ENCODE measurements around the gene SLC35F6.
"Not testable (repeated sequence)": the region's sequence is repeated elsewhere in the genome, so short reads cannot be mapped to it uniquely, and the experiment has no call there.

SLC35F6 gene

DNA sequence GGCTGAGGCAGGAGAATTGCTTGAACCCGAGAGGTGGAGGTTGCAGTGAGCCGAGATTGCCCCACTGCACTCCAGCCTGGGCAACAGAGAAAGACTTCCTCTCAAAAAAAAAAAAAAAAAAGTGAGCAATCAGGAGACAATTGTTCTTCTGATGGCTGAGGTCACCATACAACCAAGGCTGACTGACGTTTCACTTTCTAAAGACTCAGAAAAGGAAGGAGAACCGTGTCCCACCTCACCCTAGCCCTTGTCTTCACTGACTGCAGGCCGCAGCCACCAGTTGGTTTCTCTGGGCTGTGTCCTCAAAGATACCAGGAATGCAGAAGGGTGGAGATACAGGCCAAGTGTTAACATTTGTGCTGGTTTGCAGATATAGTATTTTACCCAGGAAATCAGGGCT lies 7.7 kb upstream of the SLC35F6 start:
- no peak for DNase-seq (ENCODE audit: low spot score)

DNA sequence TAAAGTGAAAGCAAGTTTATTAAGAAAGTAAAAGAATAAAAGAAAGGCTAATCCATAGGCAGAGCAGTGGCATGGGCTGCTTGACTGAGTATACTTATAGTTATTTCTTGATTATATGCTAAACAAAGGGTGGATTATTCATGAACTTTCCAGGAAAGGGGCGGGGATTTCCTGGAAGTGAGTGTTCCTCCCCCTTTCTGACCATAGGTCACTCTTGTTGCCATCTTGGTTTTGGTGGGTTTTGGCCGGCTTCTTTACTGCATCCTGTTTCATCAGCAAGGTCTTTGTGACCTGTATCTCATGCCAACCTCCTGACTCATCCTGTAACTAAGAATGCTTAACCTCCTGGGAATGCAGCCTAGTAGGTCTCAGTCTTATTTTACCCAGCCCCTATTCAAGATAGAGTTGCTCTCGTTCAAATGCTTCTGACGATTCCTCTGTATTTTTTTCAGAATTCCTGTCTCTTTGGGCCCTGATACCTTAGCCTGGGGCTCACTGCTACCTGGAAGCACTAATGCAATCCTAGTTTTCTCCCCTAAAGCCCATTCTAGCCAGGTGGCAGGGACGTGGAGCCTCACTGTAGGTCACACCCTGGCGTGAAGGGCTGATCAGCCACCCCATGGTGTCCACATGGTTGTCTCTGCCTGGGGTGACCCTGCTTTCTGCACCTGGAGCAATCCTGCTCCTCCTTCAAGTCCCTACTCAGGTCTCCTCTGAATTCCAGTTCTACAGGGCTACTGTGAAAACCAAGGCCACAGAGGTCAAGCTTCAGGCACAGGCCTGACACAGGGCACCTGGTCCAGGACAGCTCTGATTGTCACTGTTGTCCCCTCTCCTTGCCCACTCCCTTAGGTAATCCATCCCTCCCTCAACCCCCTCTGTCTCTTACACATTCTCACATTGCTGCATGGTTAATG lies 6.0 kb upstream of the SLC35F6 start:
- DNase-seq (ENCODE audit: low spot score), result no peak

DNA sequence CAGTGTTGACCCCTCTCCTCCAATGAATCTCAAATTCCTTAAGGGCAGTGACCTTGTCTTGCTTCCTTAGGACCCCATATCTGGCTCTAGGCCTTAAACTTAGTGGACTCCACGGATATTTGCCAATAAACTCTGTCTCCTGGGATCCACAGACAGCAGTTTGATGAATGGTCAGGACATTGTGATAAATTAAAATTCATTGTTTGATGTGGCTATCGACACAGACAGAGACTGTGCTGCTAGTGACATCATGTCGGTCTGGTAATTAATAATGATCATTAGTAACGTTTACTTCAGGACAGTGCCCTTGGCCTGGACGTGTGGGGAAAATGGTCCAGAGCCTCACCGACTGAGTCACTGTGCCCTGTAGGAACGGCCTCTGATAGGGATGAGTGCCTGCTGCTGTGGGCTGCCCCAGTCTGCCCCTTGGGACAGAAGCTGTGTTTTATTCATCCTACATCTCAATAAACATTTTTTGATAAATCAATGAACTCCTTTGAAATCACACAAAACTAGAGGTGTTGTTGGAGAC lies 5.2 kb upstream of the SLC35F6 start:
- DNase-seq (ENCODE audit: low spot score), result no peak

DNA sequence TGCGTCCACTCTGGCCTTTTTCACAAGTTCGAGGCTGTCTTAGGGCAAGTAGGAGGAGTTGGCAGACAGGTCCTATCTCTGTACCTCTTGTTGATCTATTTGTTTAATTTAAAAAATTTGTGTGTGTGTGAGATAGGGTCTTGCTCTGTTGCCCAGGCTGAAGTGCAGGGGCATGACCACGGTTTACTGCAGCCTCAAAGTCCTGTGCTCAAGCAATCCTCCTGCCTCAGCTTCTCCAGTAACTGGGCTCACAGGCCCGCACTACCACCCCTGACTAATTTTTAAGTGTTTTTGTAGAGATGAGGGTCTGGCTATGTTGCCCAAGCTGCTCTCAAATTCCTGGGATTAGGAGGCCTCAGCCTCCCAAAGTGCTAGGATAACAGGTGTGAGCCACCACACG lies 4.2 kb upstream of the SLC35F6 start:
- no peak for DNase-seq (ENCODE audit: low spot score)

DNA sequence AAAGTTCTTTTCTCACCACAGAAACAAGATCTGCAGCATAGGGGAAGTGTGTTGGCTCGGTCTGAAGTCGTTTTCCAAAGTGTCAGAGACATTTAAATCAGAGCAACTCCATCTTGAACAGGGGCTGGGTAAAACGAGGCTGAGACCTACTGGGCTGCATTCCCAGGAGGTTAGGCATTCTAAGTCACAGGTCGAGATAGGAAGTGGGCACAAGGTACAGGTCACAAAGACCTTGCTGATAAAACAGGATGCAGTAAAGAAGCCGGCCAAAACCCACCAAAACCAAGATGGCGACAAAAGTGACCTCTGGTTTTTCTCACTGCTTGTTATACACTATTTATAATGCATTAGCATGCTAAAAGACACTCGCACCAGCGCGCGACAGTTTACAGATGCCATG lies 3.1 kb upstream of the SLC35F6 start:
- DNase-seq (ENCODE audit: low spot score), result not testable (repeated sequence)

DNA sequence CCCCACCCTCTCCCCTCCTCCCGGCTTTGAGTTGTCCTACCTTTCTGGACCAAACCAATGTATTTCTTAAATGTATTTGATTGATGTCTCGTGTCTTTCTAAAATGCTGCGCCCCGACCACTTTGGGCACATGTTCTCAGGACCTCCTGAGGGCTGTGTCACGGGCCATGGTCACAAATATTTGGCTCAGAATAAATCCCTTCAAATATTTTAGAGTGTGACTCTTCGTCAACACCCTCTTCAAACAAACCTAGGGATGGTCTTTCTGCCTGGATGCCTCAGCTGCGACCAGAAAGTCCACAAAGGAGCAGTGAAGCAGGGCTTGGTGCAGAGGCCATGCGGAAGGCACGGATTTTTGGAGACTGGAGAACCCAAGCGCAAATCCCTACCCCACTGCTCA lies 1.1 kb upstream of the SLC35F6 start:
- DNase-seq (ENCODE audit: low spot score), result no peak

DNA sequence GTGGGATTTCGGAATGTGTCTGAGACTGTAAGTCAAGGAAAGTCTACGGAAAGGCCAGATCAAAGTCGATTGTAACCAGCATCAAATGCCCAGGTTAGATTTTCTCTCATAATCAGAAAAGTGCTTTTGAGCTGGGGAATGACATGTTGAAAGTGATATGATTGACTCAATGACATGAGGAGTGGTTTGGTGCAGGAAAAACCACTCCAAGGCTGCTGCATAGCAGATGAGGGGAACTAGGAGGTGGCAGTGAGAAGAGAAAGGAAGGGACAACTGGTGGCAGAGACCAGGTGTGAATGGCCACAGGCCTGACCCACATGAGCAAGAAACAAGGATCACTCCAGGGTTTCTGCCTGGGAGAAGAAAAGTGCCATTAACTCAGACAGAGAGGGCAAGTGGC lies 822 bp downstream of the SLC35F6 start:
- DNase-seq (ENCODE audit: low spot score), result no peak

DNA sequence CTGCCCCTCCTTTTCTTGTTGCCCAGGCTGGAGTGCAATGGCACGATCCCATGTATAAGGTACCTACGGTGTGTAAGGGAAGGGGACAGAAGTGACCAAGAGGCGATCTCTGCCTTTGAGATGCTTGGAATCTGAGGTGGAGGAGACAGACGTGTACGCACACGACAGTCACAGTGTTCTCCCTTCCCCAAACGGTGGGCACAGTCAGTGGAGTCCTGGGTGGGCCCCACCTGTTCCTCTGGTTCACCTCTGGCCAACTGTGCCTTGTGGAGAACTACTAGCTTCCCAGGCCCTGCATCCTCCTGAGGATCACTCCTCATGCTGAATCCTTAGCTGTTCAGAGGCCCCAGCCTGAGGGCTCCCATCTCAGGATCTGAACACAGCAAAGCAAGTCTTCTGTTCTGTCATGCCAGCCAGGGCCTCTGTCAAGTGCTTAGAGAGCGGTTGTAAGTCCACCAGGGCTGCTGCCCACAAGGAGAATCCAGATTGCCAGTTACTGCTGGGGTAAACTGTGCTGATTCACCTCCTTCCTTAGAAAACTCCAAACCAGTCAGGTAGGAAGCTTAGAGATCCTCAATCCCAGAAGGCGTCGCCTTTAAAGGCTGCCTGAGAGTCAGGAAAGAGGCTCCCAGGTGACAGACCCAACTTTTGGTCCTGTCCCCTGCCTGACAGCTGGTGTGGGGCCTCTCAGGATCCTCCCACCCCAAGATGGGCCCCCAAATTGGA lies 1.6 kb downstream of the SLC35F6 start:
- DNase-seq (ENCODE audit: low spot score), result no peak

DNA sequence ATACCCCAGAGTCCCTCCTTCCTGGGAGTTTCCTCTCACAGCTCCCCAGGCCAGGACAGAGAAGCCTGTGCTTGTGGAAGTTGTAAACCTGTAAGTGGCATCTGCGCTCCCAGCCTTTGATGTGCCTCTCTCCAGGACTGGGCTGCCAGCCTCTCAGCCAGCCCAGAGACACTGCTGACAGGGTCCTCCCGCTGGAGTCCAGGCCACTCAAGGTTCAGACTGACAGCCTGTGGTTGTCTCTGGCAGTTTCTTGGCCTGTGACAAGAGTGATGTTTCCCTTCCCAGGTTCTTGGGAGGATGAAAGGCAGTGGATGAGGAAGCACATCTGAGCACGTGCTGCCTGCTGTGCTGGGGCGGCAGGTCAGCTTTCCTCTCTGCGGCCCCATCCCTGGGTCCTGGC lies 3.0 kb downstream of the SLC35F6 start:
- DNase-seq (ENCODE audit: low spot score), result no peak

DNA sequence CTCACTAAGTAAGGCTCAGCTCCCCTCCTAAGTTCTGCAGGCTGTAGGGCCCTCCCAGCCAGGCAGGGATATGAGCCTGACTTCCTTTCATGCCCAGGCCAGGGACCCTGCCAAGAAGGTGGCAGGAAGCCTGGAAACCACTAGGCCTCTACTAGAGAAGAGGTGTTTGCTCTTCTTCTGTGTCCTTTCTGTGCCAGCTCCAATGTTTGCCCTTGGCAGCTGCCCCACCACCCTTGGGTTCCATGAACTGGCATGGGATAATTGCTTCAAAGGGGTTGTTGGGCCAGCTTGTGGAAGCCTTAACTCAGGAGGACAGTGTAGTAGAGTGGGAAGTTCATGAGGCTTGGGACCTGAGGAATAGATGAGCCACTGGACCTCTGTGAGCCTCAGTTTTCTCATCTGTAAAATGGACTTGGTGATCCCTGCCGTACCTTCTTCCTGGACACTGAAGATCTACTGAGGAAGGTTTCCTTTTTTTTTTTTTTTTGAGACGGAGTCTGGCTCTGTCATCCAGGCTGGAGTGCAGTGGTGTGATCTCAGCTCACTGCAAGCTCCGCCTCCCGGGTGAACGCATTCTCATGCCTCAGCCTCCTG lies 3.9 kb downstream of the SLC35F6 start:
- no peak for DNase-seq (ENCODE audit: low spot score)

DNA sequence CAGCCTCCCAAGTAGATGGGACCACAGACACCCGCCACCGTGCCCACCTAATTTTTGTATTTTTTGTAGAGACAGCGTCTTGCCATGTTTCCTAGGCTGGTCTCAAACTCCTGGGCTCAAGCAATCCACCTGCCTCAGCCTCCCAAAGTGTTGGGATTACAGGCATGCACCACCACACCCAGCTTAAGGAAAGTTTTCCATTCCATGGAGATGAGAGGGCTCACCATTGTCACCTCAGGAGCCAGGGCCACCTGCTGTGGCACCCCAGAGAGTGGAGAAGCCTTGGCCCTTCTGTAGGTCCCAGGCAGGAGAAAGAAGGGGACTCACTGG lies 4.6 kb downstream of the SLC35F6 start:
- no peak for DNase-seq (ENCODE audit: low spot score)

DNA sequence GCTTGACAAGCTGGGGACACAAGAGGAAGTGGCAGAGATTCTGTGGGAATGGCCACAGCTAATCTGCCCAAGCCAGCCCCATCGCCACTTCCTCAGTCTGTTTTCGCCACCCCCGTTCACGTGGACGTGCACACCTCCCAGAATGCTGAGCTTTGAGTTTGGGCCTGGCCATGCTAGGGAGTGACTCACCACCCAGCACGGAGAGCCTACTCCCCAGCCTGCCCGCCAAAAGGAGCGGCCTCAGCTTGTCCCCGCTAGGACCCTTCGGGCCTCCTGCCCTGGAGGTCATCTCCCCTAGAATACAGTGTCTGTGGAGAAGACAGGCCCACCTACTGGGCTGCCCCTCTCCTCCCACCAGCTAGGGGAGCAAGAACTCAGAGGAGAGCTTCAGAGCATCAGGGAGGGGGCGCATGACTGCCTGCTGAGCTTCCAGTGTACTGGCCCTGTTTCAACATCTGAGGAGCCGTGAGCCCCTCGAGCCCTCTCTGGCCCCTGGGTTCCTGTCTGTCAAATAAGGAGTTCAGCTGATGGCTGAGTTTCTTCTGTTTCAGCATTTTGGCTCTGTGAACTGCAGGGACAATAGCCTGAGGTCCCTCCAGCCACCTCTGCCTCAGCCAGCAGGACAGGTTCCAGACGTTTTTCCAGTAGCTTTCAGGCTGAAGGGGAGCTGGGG lies 5.1 kb downstream of the SLC35F6 start:
- DNase-seq (ENCODE audit: low spot score), result peak; percentile 87

DNA sequence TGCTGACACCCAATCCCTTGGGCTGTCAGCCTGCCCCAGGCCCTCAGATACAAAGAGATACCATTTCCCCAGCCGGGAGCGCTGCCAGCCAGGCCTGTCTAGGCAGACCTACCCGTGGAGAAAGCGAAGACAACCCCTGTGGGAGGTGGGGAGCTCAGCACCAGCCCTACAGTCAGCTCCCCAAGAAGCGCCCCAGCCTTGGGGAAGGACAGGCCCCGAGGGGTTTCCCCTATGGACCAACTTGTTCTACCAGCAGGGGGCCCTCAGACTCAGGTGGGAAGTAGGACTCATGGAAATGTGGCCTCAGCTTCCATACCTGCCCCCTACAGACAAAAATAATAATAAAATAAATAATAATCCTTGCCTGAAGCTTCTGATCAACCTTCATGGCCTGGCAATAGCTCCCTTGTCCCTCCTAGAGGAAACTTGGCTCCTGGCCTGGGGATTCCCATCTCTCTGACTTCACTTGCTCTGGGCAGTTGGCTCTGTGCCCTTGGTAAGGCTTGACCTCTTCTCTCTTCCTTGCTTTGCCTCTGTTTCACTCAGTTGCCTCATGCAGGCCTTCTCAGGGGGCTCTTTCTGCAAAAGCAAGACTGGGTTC lies 7.0 kb downstream of the SLC35F6 start:
- DNase-seq (ENCODE audit: low spot score), result peak; percentile 88

DNA sequence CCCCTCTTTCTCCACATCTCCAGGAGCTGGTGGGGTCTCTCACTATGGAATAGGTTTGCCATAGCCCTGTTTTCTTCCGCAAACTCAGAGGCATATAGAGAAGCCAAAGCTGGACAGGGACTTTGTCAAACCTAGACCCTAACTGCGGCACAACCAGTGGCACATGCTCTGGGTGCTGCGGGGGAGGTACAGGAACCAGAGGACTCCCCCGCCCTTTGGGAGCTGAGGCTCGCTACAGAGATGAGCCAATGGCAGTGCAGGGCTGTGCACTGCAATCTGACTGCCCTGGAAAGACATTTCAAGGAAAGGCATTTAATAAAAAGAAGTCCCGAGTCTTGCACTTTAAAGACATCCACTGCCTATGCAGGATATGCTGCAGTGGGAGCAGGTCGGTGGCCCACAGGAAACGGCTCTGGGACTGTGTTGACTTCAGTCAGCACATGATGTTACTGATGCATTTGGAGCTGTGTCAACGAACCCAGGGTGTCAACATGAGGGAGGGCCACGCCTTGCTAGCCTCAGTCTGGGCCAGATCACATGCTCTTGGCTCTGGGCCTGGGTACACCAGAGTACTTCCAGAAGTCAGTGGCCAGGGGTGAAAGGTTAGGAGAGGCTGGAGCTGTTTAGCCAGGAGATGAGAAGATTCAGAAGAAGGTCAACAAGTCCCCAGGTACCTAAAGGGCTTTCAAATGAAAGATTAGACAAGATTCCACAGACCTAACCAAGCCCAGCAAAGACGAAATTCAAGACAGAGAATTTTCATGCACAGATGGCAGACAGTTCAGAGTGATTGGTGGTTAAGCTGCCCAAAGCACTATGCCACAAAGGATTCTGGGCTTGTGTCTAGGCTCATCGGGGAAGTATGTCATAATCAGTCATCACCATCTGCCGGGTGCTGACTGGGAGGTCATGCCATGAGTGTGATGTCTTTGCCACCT lies 8.2 kb downstream of the SLC35F6 start:
- peak; percentile 93 for DNase-seq (ENCODE audit: low spot score)

DNA sequence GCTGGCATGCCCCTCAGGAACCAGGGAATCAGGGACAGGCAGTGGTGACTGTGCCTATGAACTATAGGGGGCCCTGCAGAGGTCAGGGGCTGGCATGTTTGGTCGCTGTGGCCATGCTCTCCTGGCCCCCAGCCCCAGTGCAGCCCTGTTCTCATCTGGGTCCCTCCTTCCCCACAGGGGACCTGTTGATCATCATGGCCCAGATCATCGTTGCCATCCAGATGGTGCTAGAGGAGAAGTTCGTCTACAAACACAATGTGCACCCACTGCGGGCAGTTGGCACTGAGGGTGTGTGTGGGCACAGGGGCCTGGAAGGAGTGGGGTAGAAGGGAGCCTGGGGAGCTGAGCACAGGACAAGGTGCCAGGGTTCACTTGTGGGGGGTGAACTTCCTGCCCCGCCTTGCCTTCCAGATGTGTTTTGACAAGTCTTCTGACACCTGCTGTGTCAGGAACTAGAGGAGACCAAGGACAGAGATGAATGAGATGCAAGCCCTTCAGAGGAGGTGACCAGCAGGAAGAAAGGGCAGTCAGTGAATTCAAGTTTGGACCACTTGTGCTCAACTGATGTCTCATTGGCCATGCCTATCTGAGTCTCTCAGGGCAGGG lies 12.2 kb downstream of the SLC35F6 start:
- no peak for DNase-seq (ENCODE audit: low spot score)

DNA sequence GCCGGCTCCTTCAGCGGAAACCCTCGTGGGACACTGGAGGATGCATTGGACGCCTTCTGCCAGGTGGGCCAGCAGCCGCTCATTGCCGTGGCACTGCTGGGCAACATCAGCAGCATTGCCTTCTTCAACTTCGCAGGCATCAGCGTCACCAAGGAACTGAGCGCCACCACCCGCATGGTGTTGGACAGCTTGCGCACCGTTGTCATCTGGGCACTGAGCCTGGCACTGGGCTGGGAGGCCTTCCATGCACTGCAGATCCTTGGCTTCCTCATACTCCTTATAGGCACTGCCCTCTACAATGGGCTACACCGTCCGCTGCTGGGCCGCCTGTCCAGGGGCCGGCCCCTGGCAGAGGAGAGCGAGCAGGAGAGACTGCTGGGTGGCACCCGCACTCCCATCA lies 14.0 kb downstream of the SLC35F6 start:
- DNase-seq (ENCODE audit: low spot score), result no peak

DNA sequence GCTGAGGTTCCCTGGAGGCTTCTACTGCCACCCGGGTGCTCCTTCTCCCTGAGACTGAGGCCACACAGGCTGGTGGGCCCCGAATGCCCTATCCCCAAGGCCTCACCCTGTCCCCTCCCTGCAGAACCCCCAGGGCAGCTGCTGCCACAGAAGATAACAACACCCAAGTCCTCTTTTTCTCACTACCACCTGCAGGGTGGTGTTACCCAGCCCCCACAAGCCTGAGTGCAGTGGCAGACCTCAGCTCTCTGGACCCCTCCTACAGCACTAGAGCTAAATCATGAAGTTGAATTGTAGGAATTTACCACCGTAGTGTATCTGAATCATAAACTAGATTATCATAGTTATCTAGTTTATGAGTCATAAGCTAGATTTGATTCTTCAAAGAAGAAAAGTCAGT lies 14.4 kb downstream of the SLC35F6 start:
- no peak for DNase-seq (ENCODE audit: low spot score)

DNA sequence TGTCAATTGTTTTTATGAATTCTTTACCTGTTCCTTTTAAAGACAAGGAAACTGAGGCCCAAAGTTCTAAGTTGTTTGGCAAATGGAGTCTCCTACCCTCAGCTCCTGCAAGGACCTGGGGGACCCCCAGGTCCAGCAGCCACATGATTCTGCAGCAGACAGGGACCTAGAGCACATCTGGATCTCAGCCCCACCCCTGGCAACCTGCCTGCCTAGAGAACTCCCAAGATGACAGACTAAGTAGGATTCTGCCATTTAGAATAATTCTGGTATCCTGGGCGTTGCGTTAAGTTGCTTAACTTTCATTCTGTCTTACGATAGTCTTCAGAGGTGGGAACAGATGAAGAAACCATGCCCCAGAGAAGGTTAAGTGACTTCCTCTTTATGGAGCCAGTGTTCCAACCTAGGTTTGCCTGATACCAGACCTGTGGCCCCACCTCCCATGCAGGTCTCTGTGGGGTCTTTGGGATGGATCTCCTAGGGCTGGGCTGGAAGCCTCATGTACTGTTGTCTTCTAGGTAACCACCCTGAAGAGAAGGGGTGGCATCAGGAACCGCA lies 16.2 kb downstream of the SLC35F6 start:
- DNase-seq (ENCODE audit: low spot score), result no peak

DNA sequence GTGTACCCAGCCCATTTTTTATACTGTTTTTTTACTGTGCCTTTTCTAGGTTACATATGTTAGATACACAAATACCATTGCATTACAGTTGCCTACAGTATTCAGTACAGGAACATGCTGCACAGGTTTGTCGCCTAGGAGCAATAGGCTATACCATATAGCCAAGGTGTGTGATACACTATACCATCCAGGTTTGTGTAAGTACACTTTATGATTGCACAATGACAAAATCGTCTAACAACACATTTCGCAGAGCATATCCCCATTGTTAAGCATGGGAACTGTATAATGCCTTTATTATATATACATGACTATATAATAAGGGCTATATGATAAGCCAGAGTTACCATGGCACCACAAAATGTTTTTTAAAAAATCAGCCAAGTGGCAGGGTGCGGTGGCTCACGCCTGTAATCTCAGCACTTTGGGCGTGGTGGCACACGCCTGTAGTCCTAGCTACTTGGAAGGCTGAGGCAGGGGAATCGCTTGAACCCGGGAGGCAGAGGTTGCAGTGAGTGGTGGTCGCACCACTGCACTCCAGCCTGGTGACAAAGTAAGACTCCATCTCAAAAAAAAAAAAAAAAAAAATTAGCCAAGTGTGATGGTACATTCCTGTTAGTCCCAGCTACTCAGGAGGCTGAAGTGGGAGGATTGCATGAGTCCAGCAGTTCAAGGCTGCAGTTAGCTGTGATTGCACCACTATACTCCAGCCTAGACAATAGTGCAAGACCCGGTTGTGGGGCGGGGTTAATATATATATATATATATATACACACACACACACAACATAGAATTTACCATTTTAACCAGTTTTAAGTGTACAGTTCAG lies 19.0 kb downstream of the SLC35F6 start:
- DNase-seq (ENCODE audit: low spot score), result no peak
